GM12878 (cell line): ENCODE measurements around the gene PAGE3. TPM values are rescaled to one million over a fixed set of nuclear protein-coding genes. Genes with fewer than 3 reads are reported as not detected.

Experiments
- ETV6 ChIP-seq, 2 experiments: fragments of 450-650 bp in 1 of 2; IDR thresholded peaks in 1 of 2; conservative IDR thresholded peaks in 1 of 2; 2 replicates each; pipeline ENCODE4 v1.6.1; 2014; ENCODE audit warnings: antibody characterized with exemption in 1 of 2, borderline replicate concordance in 1 of 2, low read depth in 1 of 2, mild to moderate bottlenecking in 1 of 2, moderate library complexity in 1 of 2
- HSF1 ChIP-seq: fragments of 150-350 bp; IDR thresholded peaks from 2 replicates; pipeline ENCODE4 v1.6.1; 2014; ENCODE audit warnings: mild to moderate bottlenecking, low read depth, low read length
- NFYB ChIP-seq: IDR thresholded peaks from 2 replicates; pipeline ENCODE4 v1.6.1; 2011; ENCODE audit warnings: low read depth, mild to moderate bottlenecking, low read length, improper control_type of control experiment, moderate library complexity; ENCODE audit not compliant: insufficient read depth
- NR2F1 ChIP-seq: fragments of 450-650 bp; conservative IDR thresholded peaks from 2 replicates; pipeline ENCODE4 v1.6.1; 2017; ENCODE audit warnings: mild to moderate bottlenecking
- SP1 ChIP-seq: IDR thresholded peaks from one replicate; pipeline ENCODE4 v1.6.1; 2011; ENCODE audit warnings: low read depth, low read length
- SREBF2 ChIP-seq: IDR thresholded peaks from 2 replicates; pipeline ENCODE4 v1.6.1; 2012; ENCODE audit warnings: mild to moderate bottlenecking, low read length
- ZNF592 ChIP-seq: fragments of 450-650 bp; IDR thresholded peaks from 2 replicates; pipeline ENCODE4 v1.6.1; 2017; ENCODE audit warnings: mild to moderate bottlenecking, moderate library complexity
- polyA plus RNA-seq, 11 experiments: library from polyadenylated mRNA; depleted of rRNA in 4 of 11; unstranded in 6 of 11; stranded (reverse) in 5 of 11; fragments of >200 nt; fragmentation: Nextera tagmentation in 4 of 11; fragmentation: Illumina TruSeq in 1 of 11; extraction: Ambion mirVana in 4 of 11; extraction: Trizol in 1 of 11; gene quantifications; 1 replicate in 1 of 11; 2 replicates in 10 of 11; pipeline versions ENCODE4 v1.2.1 to v1.2.3, GENCODE V29; 2011 to 2016; ENCODE audit warnings: inconsistent platforms in 2 of 11, missing spikeins in 2 of 11, low read depth in 1 of 11
- total RNA-seq, 4 experiments: library from RNA; depleted of rRNA in 3 of 4; stranded (reverse); fragments of >200 nt in 3 of 4; fragmentation: Illumina TruSeq in 1 of 4; extraction: Trizol in 1 of 4; gene quantifications; 2 replicates each; pipeline versions ENCODE4 v1.2.1 to v1.2.3, GENCODE V29; 2013 to 2021

Gene PAGE3
- total and polyA plus RNA-seq, 10 of the 15 experiments (the other 5 are each of a cell fraction or from before 2014, with no cell fraction given): not detected

GRCh38 chrX:55220119-55220794 is 44.5 kb downstream of the PAGE3 start, which contains the start of gene PAGE5 (continued):
- TF ChIP-seq ZNF592 (no peak), NFYB (no peak), SREBF2 (no peak), SP1 (no peak), ETV6 (conservative IDR thresholded peaks at IDR 0.05 in 1 of 2, IDR thresholded peaks at IDR 0.05 in 1 of 2; ENCODE audit: borderline replicate concordance in 1 of 2, low read depth in 1 of 2) (no peak), NR2F1 (no peak), HSF1 (no peak)
